GM19452 (cell line): ENCODE data around the gene CRYBG1.
"Not testable (repeated sequence)": the region's sequence is repeated elsewhere in the genome, so short reads cannot be mapped to it uniquely, and the experiment has no call there.

Experiments
- ATAC-seq: cut with Tn5 transposase; IDR thresholded peaks from one replicate; pipeline ENCODE4 v1.9.1; 2021; ENCODE audit not compliant: unreplicated experiment

CRYBG1 gene

GRCh38 chr6:106373502-106374239, 13.2 kb downstream of the CRYBG1 start:
- ATAC-seq = no peak

- no peak for ATAC-seq
Measured at GRCh38 chr6:106377061-106377540, 16.6 kb downstream of the CRYBG1 start.

DNA sequence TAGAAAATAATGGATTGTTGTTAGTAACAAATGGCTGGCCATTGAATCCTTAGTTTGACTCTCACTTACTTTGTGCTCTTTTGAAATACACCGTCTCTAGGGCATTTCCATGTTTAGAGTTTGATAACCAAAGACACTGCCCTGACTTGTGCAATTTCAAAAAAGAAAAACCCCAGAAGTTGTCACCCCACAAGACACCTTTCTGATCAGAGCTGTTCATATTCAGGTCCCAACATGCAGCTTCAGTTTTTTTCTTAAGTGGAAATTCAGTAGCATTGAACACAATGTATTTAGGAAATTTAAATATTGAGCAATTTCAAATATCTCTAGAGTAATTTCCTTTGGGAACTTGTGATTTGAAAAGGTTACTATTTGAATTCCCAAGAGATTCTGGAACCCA, 19.4 kb downstream of the CRYBG1 start:
- no peak for ATAC-seq

- ATAC-seq = no peak
Measured at GRCh38 chr6:106380407-106380806, 19.9 kb downstream of the CRYBG1 start.

GRCh38 chr6:106381223-106381622, 20.7 kb downstream of the CRYBG1 start:
- ATAC-seq = no peak

DNA sequence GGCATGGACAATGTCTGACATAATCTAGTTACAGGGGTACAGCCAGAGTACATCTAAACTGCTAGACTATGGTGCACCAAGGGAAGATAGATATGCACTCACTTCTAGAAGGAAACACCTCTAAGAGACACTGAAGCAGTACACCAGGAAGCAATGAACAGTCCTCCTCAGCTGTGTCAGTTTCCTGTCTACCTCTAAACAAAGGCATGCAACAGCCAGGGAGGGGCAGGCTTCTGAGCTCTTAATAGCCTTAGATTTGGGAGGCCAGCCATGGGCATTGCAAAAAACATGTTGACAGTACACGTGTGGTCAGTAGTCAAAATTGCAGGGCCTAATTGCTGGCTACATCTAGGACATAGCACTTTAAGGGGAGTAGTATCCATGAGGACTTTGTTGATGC, 21.4 kb downstream of the CRYBG1 start:
- ATAC-seq = no peak

GRCh38 chr6:106383573-106383972, 23.1 kb downstream of the CRYBG1 start:
- ATAC-seq = no peak

GRCh38 chr6:106385530-106385929, 25.0 kb downstream of the CRYBG1 start:
- no peak for ATAC-seq

GRCh38 chr6:106387875-106388274, 27.4 kb downstream of the CRYBG1 start:
- ATAC-seq = no peak

GRCh38 chr6:106390088-106390487, 29.6 kb downstream of the CRYBG1 start:
- ATAC-seq = no peak

DNA sequence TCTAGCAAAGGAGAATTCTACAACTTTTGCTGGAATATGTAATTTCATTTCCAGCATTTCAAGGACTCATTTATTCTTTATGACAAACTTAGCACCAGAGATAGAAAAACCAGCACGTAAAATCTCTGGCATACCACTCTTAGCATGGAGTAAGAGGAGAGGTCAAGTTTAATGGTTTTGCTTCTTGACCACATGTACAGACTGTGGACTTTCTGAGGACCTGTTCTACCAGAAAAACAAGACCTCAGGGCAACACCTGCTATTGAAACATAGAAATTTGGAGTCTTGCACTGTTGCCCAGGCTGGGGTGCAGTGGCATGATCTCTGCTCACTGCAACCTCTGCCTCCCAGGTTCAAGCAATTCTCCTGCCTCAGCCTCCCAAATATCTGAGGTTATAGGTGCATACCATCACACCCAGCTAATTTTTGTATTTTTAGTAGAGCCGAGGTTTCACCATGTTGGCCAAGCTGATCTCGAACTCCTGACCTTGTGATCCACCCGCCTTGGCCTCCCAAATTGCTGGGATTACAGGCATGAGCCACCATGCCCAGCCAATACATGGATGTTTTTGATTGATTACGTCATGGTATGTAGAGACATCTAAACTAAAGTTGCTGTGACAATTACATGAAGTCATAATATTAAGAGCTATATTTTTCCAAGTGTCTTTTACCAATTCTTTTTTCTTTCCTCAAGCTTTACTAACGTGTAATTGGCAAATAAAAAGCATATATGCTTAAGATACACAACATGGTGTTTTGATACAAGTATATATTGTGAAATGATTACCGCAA, 36.1 kb downstream of the CRYBG1 start:
- ATAC-seq = no peak

DNA sequence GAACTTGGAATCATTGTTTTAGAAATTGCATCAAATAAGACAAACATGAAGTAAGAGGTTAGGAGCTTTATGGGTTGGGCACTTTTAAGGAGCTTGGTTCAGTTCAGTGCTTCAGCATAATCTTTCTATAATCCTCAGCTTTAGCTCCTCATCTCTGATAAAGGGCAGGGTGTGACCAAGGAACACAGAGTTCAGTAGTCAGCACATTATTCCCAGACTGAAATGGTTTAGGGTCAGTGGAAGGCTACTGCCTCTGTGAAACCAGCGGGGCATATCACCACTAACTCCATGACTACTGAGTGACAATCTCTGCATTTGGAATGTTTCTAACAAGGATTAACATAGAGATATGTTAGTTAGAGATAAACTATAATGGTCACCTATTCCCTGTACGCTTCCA, 36.9 kb downstream of the CRYBG1 start:
- ATAC-seq = no peak

- no peak for ATAC-seq
Measured at GRCh38 chr6:106398621-106399020, 38.1 kb downstream of the CRYBG1 start.

DNA sequence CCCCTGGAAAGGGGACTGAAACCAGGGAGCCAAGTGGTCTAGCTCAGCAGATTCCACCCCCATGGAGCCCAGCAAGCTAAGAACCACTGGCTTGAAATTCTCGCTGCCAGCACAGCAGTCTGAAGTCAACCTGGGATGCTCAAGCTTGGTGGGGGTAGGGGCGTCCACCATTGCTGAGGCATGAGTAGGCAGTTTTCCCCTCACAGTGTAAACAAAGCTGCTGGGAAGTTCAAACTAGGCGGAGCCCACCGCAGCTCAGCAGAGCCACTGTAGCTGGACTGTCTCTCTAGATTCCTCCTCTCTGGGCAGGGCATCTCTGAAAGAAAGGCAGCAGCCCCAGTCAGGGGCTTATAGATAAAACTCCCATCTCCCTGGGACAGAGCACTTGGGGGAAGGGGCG, 44.5 kb downstream of the CRYBG1 start:
- ATAC-seq = not testable (repeated sequence)

DNA sequence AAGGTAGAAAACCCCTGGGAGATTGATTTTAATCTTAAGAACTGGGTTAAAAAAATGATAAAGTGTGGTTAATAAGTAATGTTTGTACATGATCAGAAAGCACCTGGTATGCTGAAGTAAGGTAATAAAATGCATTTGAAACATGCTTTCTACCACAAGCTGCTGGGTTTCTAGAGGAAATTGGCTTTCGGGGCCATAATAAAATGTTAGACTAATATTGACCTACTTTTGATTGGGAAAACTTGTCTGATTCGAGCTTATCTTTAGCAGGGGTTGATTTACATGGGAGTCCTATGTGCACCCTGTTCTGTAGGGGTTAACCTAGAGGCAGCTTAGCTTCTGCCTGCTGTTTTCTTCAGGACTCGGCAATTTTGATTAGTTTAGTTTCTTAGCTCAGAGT, 50.5 kb downstream of the CRYBG1 start:
- no peak for ATAC-seq

DNA sequence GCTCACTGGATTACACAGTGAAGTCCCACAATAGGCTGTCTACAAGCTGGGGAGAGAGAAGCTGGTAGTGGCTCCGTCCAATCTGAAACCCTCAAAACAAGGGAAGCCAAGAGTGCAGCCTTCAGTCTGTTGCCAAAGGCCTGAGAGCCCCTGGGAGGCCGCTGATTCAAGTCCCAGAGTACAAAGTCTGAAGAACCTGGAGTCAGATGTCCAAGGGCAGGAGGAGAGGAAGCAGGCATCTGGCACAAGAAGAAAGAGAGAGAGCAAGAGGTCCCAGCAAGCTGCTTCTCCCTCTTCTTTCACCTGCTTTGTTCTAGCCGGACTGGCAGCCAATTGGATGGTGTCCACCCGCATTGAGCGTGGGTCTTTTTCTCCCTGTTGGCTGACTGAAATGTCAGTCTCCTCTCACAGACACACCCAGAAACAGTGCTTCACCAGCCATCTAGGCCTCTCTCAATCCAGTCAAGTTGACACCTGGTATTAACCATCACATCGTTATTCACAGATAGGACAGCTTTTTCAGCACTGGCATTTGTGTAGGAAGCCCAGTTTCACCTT, 51.2 kb downstream of the CRYBG1 start:
- no peak for ATAC-seq

DNA sequence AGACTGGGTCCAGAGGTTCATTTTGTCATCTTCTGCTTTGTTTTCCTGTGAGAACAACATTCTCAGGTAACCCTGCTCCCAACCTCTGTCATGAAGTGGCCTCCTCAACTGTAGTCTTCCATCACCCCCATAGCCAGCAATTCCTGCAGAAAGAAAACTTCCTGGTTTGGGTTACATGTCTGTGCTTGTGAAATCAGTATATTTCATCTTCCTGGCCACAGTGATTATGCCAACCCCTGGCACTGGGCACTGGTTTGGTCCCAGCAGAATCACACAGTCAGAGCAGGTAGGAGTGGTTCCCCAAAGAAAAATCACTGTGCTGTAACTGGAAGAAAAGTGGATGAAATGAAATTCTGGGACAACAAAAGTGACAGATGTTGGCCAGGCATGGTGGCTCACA, 52.5 kb downstream of the CRYBG1 start:
- no peak for ATAC-seq

GRCh38 chr6:106413722-106414121, 53.2 kb downstream of the CRYBG1 start:
- ATAC-seq = no peak

DNA sequence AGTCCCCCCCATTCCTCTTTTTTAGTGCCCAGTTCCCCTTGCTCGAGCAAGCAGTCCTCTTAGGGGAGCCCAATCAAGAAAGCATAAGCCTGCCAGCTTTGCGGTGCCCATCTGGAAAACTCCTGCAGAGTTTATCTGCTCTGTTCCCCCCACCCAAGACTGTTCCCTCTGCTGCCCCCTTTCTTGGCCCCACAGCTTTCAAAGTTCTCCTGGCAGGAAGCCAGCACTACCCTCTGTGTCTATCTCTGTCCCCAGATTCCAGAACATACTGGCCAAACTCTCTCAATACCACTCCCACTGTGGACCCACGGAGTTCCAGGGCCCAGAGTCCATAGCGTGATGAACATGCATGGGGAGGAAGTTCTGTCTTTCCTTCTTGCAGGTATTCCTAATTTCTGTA, 55.4 kb downstream of the CRYBG1 start:
- ATAC-seq = no peak

DNA sequence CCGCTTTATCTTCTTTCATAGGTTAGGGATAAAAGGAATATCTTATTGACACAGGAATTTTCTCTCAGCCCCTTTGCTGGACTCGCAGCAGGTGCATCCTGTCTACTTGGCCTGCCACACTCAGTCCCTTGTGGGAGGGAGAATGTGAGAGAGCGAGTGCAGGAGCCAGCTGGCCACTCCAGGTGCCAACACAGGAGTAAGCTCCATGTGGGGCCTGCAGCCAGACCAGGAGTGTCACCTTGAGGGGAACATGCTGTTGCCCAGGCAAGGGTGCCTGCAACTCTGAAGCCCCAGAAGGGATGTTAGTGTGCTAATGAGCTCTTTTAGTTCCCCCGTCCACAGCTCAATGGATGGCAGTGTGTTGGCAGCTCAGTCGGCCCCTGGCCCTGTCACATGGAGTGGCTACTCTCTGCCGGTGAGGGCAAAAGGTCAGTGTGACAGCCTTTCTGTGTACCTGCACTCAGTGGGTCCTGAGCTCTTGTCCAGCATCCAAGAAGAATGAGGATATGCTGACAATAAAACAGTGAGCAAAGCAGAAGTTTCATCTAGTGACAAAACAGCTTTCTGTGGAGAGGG, 57.1 kb downstream of the CRYBG1 start:
- no peak for ATAC-seq

- no peak for ATAC-seq
Measured at GRCh38 chr6:106419900-106420613, 59.5 kb downstream of the CRYBG1 start.
